Trophoblast cell (in vitro differentiated cells and primary cell): Measurements from ENCODE around the gene OR51A2.

ENCODE experiments used
- DNase-seq, 2 donors: peaks; one replicate each; pipeline ENCODE4 v3.0.0-alpha.2; 2016
- H2AFZ ChIP-seq: 2 replicates; pipeline ENCODE4 v1.6.1; 2013; ENCODE audit warnings: low read length, moderate library complexity, mild to moderate bottlenecking; ENCODE audit not compliant: insufficient read depth, poor library complexity
- H2AK5ac ChIP-seq: 2 replicates; pipeline ENCODE4 v1.6.1; 2013; ENCODE audit warnings: mild to moderate bottlenecking, low read length
- H2BK120ac ChIP-seq: 2 replicates; pipeline ENCODE4 v1.6.1; 2013; ENCODE audit warnings: low read length, mild to moderate bottlenecking, moderate library complexity; ENCODE audit not compliant: insufficient read depth, poor library complexity
- H2BK12ac ChIP-seq: 2 replicates; pipeline ENCODE4 v1.6.1; 2013; ENCODE audit warnings: mild to moderate bottlenecking, low read length, moderate library complexity
- H2BK5ac ChIP-seq: 2 replicates; pipeline ENCODE4 v1.6.1; 2013; ENCODE audit warnings: low read length, low read depth, moderate library complexity, mild to moderate bottlenecking; ENCODE audit not compliant: poor library complexity
- H3K14ac ChIP-seq: 2 replicates; pipeline ENCODE4 v1.6.1; 2013; ENCODE audit warnings: mild to moderate bottlenecking, low read length
- H3K18ac ChIP-seq: 2 replicates; pipeline ENCODE4 v1.6.1; 2013; ENCODE audit warnings: mild to moderate bottlenecking, low read length
- H3K23ac ChIP-seq: 2 replicates; pipeline ENCODE4 v1.6.1; 2013; ENCODE audit warnings: low read length
- H3K27ac ChIP-seq: 2 replicates; pipeline ENCODE4 v1.5.1; 2013; ENCODE audit warnings: low read depth, mild to moderate bottlenecking, inconsistent platforms, low read length, moderate library complexity
- H3K27me3 ChIP-seq: 2 replicates; pipeline ENCODE4 v1.6.1; 2013; ENCODE audit warnings: inconsistent platforms, mild to moderate bottlenecking, low read length, moderate library complexity; ENCODE audit not compliant: insufficient read depth
- H3K36me3 ChIP-seq, 2 experiments: 1 replicate in 1 of 2; 2 replicates in 1 of 2; pipeline ENCODE4 v1.6.1; 2013; ENCODE audit warnings: low read length in 2 of 2, mild to moderate bottlenecking in 2 of 2, moderate library complexity in 1 of 2; ENCODE audit not compliant: insufficient read depth in 2 of 2, control insufficient read depth in 1 of 2
- H3K4ac ChIP-seq: 2 replicates; pipeline ENCODE4 v1.6.1; 2013; ENCODE audit warnings: low read depth, mild to moderate bottlenecking, low read length, moderate library complexity
- H3K4me1 ChIP-seq, 2 experiments: 1 replicate in 1 of 2; 2 replicates in 1 of 2; pipeline ENCODE4 v1.6.1; 2013; ENCODE audit warnings: low read length in 2 of 2, mild to moderate bottlenecking in 2 of 2, moderate library complexity in 1 of 2; ENCODE audit not compliant: insufficient read depth in 2 of 2, control insufficient read depth in 1 of 2
- H3K4me2 ChIP-seq: 2 replicates; pipeline ENCODE4 v1.6.1; 2013; ENCODE audit warnings: inconsistent platforms, mild to moderate bottlenecking, low read length, moderate library complexity
- H3K4me3 ChIP-seq: 2 replicates; pipeline ENCODE4 v1.5.1; 2013; ENCODE audit warnings: mild to moderate bottlenecking, low read depth, low read length, inconsistent platforms
- H3K79me1 ChIP-seq: one replicate; pipeline ENCODE4 v1.6.1; 2013; ENCODE audit warnings: low read length
- H3K79me2 ChIP-seq: 2 replicates; pipeline ENCODE4 v1.6.1; 2013; ENCODE audit warnings: low read length, mild to moderate bottlenecking; ENCODE audit not compliant: control insufficient read depth, insufficient read depth, poor library complexity
- H3K9ac ChIP-seq: 2 replicates; pipeline ENCODE4 v1.6.1; 2013; ENCODE audit warnings: mild to moderate bottlenecking, low read length
- H3K9me3 ChIP-seq: 2 replicates; pipeline ENCODE4 v1.6.1; 2013; ENCODE audit warnings: low read depth, mild to moderate bottlenecking, control low read depth, inconsistent platforms, low read length; ENCODE audit not compliant: insufficient read depth
- H4K12ac ChIP-seq: 2 replicates; pipeline ENCODE4 v1.6.1; 2013; ENCODE audit warnings: low read depth, mild to moderate bottlenecking, low read length, moderate library complexity
- H4K8ac ChIP-seq: 2 replicates; pipeline ENCODE4 v1.6.1; 2013; ENCODE audit warnings: low read depth, mild to moderate bottlenecking, low read length, moderate library complexity
- H4K91ac ChIP-seq: one replicate; pipeline ENCODE4 v1.6.1; 2013; ENCODE audit warnings: low read depth, mild to moderate bottlenecking, low read length, moderate library complexity
- WGBS: extraction: QIAGEN DNeasy Blood & Tissue Kit; methylation state at CpG from one replicate; pipeline ENCODE4 v1.1.7; 2013; ENCODE audit warnings: missing lambda C conversion rate; ENCODE audit not compliant: insufficient read length, insufficient coverage; ENCODE audit errors: extremely low coverage; 5-methylcytosine and 5-hydroxymethylcytosine counted together

Gene OR51A2

GRCh38 chr11:4983841-4984240, 28.3 kb upstream of the OR51A2 start:
- Histone ChIP-seq H2BK5ac (no peak overlapping the region), H3K4me3 (no peak overlapping the region), H2BK12ac (no peak overlapping the region), H3K27ac (no peak overlapping the region), H4K8ac (no peak overlapping the region), H3K23ac (no peak overlapping the region), H2BK120ac (no peak overlapping the region), H2AK5ac (no peak overlapping the region), H3K79me2 (no peaks in the 10 kb centered on the region), H3K4me1 (no peaks in the 10 kb centered on the region), H3K27me3 (no peaks in the 10 kb centered on the region), H3K9me3 (peaks cover 3% of the 10 kb centered on the region), H3K4me2 (no peak overlapping the region), H3K79me1 (no peaks in the 10 kb centered on the region), H2AFZ (no peak overlapping the region), H3K4ac (no peak overlapping the region), H4K91ac (no peak overlapping the region), H3K9ac (no peak overlapping the region), H3K36me3 (no peaks in the 10 kb centered on the region), H3K14ac (no peak overlapping the region), H4K12ac (no peak overlapping the region), H3K18ac (no peak overlapping the region)
- no CpG with 5 or more reads among the region's 6 CpGs for WGBS
- DNase-seq = no peak

- WGBS = no CpG with 5 or more reads among the region's 3 CpGs
- no peaks in the 10 kb centered on the region for H3K4me1 ChIP-seq
Measured at GRCh38 chr11:4982678-4983077, 27.2 kb upstream of the OR51A2 start.

GRCh38 chr11:4979036-4979435, 23.5 kb upstream of the OR51A2 start:
- H2BK5ac ChIP-seq = no peak overlapping the region
- H3K9me3 ChIP-seq = no peaks in the 10 kb centered on the region
- no peak overlapping the region for H4K8ac ChIP-seq
- no peak overlapping the region for H2AK5ac ChIP-seq
- no peak overlapping the region for H2AFZ ChIP-seq
- no peaks in the 10 kb centered on the region for H3K4me1 ChIP-seq
- H3K23ac ChIP-seq = no peak overlapping the region
- no peak overlapping the region for H3K4me2 ChIP-seq
- no peak overlapping the region for H3K27ac ChIP-seq
- H3K36me3 ChIP-seq = no peaks in the 10 kb centered on the region
- H4K12ac ChIP-seq = no peak overlapping the region
- H3K9ac ChIP-seq = no peak overlapping the region
- H3K27me3 ChIP-seq = no peaks in the 10 kb centered on the region
- H2BK120ac ChIP-seq = no peak overlapping the region
- H3K14ac ChIP-seq = no peak overlapping the region
- H3K79me2 ChIP-seq = no peaks in the 10 kb centered on the region
- no CpG with 5 or more reads among the region's 3 CpGs for WGBS
- H3K79me1 ChIP-seq = no peaks in the 10 kb centered on the region
- H2BK12ac ChIP-seq = no peak overlapping the region
- H3K4me3 ChIP-seq = no peak overlapping the region
- DNase-seq = no peak
- no peak overlapping the region for H4K91ac ChIP-seq
- no peak overlapping the region for H3K18ac ChIP-seq
- H3K4ac ChIP-seq = no peak overlapping the region

More at GRCh38 chr11:4982678-4983077, 27.2 kb upstream of the OR51A2 start:
- Histone ChIP-seq H2AK5ac (no peak overlapping the region), H3K36me3 (no peaks in the 10 kb centered on the region), H3K9ac (no peak overlapping the region), H3K9me3 (no peaks in the 10 kb centered on the region), H4K91ac (no peak overlapping the region), H3K79me1 (no peaks in the 10 kb centered on the region), H2BK5ac (no peak overlapping the region), H2AFZ (no peak overlapping the region), H3K4ac (no peak overlapping the region), H3K4me2 (no peak overlapping the region), H3K4me3 (no peak overlapping the region), H3K27me3 (no peaks in the 10 kb centered on the region), H3K14ac (no peak overlapping the region), H2BK12ac (no peak overlapping the region), H3K23ac (no peak overlapping the region), H2BK120ac (no peak overlapping the region), H3K18ac (no peak overlapping the region), H4K8ac (no peak overlapping the region), H4K12ac (no peak overlapping the region), H3K27ac (no peak overlapping the region), H3K79me2 (no peaks in the 10 kb centered on the region)
- DNase-seq = peak in 1 of 2 donors; percentile 3

DNA sequence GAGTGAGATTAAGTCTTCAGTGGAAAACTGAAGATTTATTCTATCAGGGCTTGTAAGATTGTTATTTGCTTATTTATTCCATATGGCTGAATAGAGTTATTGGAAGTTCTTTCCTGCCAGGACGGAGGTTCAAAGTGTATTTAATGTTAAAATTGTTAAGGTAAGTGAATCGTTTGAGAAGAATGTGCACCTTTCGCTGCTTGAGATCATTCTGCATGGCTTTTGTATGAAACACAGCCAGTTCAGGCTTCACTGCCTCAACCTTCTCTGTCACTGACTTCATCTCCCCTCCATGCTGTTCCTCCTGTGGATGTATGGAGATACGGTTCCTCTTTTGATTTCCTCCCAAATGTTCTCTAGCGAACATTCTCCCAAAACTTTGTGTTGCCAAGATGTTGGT, 19.9 kb upstream of the OR51A2 start:
- no peak overlapping the region for H3K23ac ChIP-seq
- no peak overlapping the region for H4K12ac ChIP-seq
- no peak overlapping the region for H3K27ac ChIP-seq
- H3K18ac ChIP-seq = no peak overlapping the region
- no peak overlapping the region for H3K9ac ChIP-seq
- H3K4ac ChIP-seq = no peak overlapping the region
- H3K4me2 ChIP-seq = no peak overlapping the region
- no peak overlapping the region for H2BK120ac ChIP-seq
- no peak overlapping the region for H2BK5ac ChIP-seq
- DNase-seq = no peak
- H2AFZ ChIP-seq = no peak overlapping the region
- no peak overlapping the region for H2BK12ac ChIP-seq
- no peaks in the 10 kb centered on the region for H3K9me3 ChIP-seq
- H3K4me1 ChIP-seq = no peaks in the 10 kb centered on the region
- H4K91ac ChIP-seq = no peak overlapping the region
- H4K8ac ChIP-seq = no peak overlapping the region
- no peaks in the 10 kb centered on the region for H3K79me1 ChIP-seq
- no CpG with 5 or more reads among the region's 5 CpGs for WGBS
- H3K36me3 ChIP-seq = no peaks in the 10 kb centered on the region
- H3K4me3 ChIP-seq = no peak overlapping the region
- H3K79me2 ChIP-seq = no peaks in the 10 kb centered on the region
- no peaks in the 10 kb centered on the region for H3K27me3 ChIP-seq
- H3K14ac ChIP-seq = no peak overlapping the region
- no peak overlapping the region for H2AK5ac ChIP-seq
